AG04450 (cell line): Measurements from ENCODE around the gene MYL7. TPM values are rescaled to one million over a fixed set of nuclear protein-coding genes. Genes with fewer than 3 reads are reported as not detected.

ENCODE experiments used
- CTCF ChIA-PET: fragments of 300-600, 350-600 bp; formaldehyde crosslinking; extraction: SDS; loops from one replicate; lab custom pipeline; 2022; ENCODE audit warnings: antibody characterized with exemption, inconsistent platforms; lab: Charles Lee
- POLR2A ChIA-PET: fragments of 350-600 bp; formaldehyde crosslinking; extraction: SDS; loops from one replicate; lab custom pipeline; 2021; ENCODE audit warnings: antibody characterized with exemption, inconsistent platforms; lab: Yijun Ruan, JAX
- DNase-seq: peaks from one replicate; pipeline ENCODE4 v3.0.0-alpha.2; 2011; ENCODE audit warnings: low read depth, low spot score
- H3K27ac ChIP-seq: one replicate; pipeline ENCODE4 v1.5.1; 2012; ENCODE audit warnings: low read depth, low read length, control low read depth
- H3K27me3 ChIP-seq: one replicate; pipeline ENCODE4 v1.6.0; 2012; ENCODE audit warnings: low read length; ENCODE audit not compliant: control insufficient read depth, insufficient read depth
- H3K4me3 ChIP-seq: 2 replicates; pipeline ENCODE4 v1.5.1; 2011; ENCODE audit warnings: mild to moderate bottlenecking, low read depth, low read length, control low read depth
- H3K9me3 ChIP-seq: 2 replicates; pipeline ENCODE4 v1.5.1; 2012; ENCODE audit warnings: low read length; ENCODE audit not compliant: control insufficient read depth, insufficient read depth
- CTCF ChIP-seq: IDR thresholded peaks from 2 replicates; pipeline ENCODE4 v1.5.1; 2011; ENCODE audit warnings: low read depth, low read length, control low read depth, inconsistent platforms
- polyA plus RNA-seq: library from polyadenylated mRNA; depleted of rRNA; stranded (reverse); fragments of >200 nt; gene quantifications from 2 replicates; pipeline ENCODE4 v1.2.3, GENCODE V29; 2011

The MYL7 gene
- polyA plus RNA-seq, 1 experiment: not detected

- POLR2A ChIA-PET: no interaction called here
- Histone ChIP-seq H3K27ac (no peak overlapping the region), H3K27me3 (no peaks in the 10 kb centered on the region), H3K4me3 (no peak overlapping the region), H3K9me3 (no peaks in the 10 kb centered on the region)
- CTCF ChIA-PET: interaction anchor here (0.9 kb wide), 1 partner anchor 11 kb away, joined by 3 read pairs; no protein-coding TSS in a partner anchor
- no peak for TF ChIP-seq CTCF
- no peak for DNase-seq
Measured at GRCh38 chr7:44119829-44120380, 21.2 kb downstream of the MYL7 start.

- no peak for DNase-seq
- no peak for TF ChIP-seq CTCF
- POLR2A ChIA-PET: no interaction called here
- CTCF ChIA-PET: no interaction called here
- Histone ChIP-seq H3K27ac (no peak overlapping the region), H3K27me3 (no peaks in the 10 kb centered on the region), H3K9me3 (no peaks in the 10 kb centered on the region; the same call in 1 of the 2 replicates), H3K4me3 (no peak overlapping the region)
Measured at GRCh38 chr7:44117801-44118429, 23.2 kb downstream of the MYL7 start.

GRCh38 chr7:44116789-44117666 is 24.1 kb downstream of the MYL7 start:
- POLR2A ChIA-PET: no interaction called here

GRCh38 chr7:44116087-44116788 is 24.9 kb downstream of the MYL7 start:
- Histone ChIP-seq H3K9me3 (peaks cover 4% of the 10 kb centered on the region; the same call in 1 of the 2 replicates), H3K27me3 (no peaks in the 10 kb centered on the region), H3K27ac (no peak overlapping the region), H3K4me3 (no peak overlapping the region)
- no peak for DNase-seq
- no peak for TF ChIP-seq CTCF
- CTCF ChIA-PET: no interaction called here
- POLR2A ChIA-PET: interaction anchor here (1.1 kb wide), 1 partner anchor 31 kb away, joined by 4 read pairs; no protein-coding TSS in a partner anchor

More at GRCh38 chr7:44116789-44117666, 24.1 kb downstream of the MYL7 start:
- H3K27me3 ChIP-seq: no peaks in the 10 kb centered on the region
- H3K27ac ChIP-seq: no peak overlapping the region
- TF ChIP-seq CTCF: no peak
- no peak overlapping the region for H3K4me3 ChIP-seq
- no peak for DNase-seq
- CTCF ChIA-PET: no interaction called here
- peaks cover under 1% of the 10 kb centered on the region; the same call in 1 of the 2 replicates for H3K9me3 ChIP-seq
